KOPT-K1 (cell line): ENCODE data around the gene TBXT.
"Not testable (repeated sequence)": the region's sequence is repeated elsewhere in the genome, so short reads cannot be mapped to it uniquely, and the experiment has no call there.

ENCODE experiments used
- H3K27ac ChIP-seq: fragments of 200-600 bp; sonication (generic); 2 replicates; pipeline ENCODE4 v1.5.1; 2016; ENCODE audit warnings: antibody characterized with exemption, mild to moderate bottlenecking, low read depth, low read length; ENCODE audit not compliant: poor library complexity, severe bottlenecking
- H3K36me3 ChIP-seq: fragments of 200-600 bp; sonication (generic); 2 replicates; pipeline ENCODE4 v1.5.1; 2017; ENCODE audit warnings: antibody characterized with exemption, mild to moderate bottlenecking, low read length, moderate library complexity; ENCODE audit not compliant: insufficient read depth
- H3K9me3 ChIP-seq: fragments of 200-600 bp; sonication (generic); 2 replicates; pipeline ENCODE4 v1.5.1; 2017; ENCODE audit warnings: antibody characterized with exemption, low read length, mild to moderate bottlenecking; ENCODE audit not compliant: insufficient read depth, poor library complexity, severe bottlenecking

TBXT gene

GRCh38 chr6:166192136-166192535, 24.5 kb upstream of the TBXT start:
- H3K36me3 ChIP-seq, result no peaks in the 10 kb centered on the region
- no peak overlapping the region for H3K27ac ChIP-seq
- H3K9me3 ChIP-seq, result no peaks in the 10 kb centered on the region

GRCh38 chr6:166179704-166180103, 12.1 kb upstream of the TBXT start:
- Histone ChIP-seq H3K36me3 (no peaks in the 10 kb centered on the region), H3K27ac (no peak overlapping the region)

GRCh38 chr6:166176106-166176505, 8.5 kb upstream of the TBXT start:
- H3K9me3 ChIP-seq, result no peaks in the 10 kb centered on the region
- H3K36me3 ChIP-seq, result no peaks in the 10 kb centered on the region
- no peak overlapping the region for H3K27ac ChIP-seq

More at GRCh38 chr6:166179704-166180103, 12.1 kb upstream of the TBXT start:
- H3K9me3 ChIP-seq, result no peaks in the 10 kb centered on the region

GRCh38 chr6:166175093-166175492, 7.4 kb upstream of the TBXT start:
- not testable (repeated sequence) for H3K27ac ChIP-seq, H3K36me3 ChIP-seq, H3K9me3 ChIP-seq

- H3K9me3 ChIP-seq, result peaks cover 2% of the 10 kb centered on the region
These were observed 6.4 kb upstream of the TBXT start for GRCh38 chr6:166174031-166174430.

GRCh38 chr6:166173281-166173951, 5.8 kb upstream of the TBXT start:
- no peak overlapping the region for H3K27ac ChIP-seq
- H3K36me3 ChIP-seq, result no peaks in the 10 kb centered on the region
- H3K9me3 ChIP-seq, result peaks cover 8% of the 10 kb centered on the region

More at GRCh38 chr6:166174031-166174430, 6.4 kb upstream of the TBXT start:
- Histone ChIP-seq H3K36me3 (no peaks in the 10 kb centered on the region), H3K27ac (no peak overlapping the region)

GRCh38 chr6:166172546-166172945, 4.9 kb upstream of the TBXT start:
- peaks cover 10% of the 10 kb centered on the region for H3K9me3 ChIP-seq
- no peak overlapping the region for H3K27ac ChIP-seq
- H3K36me3 ChIP-seq, result no peaks in the 10 kb centered on the region

GRCh38 chr6:166169549-166170421, 2.1 kb upstream of the TBXT start:
- Histone ChIP-seq H3K36me3 (no peaks in the 10 kb centered on the region), H3K27ac (no peak overlapping the region), H3K9me3 (peaks cover 18% of the 10 kb centered on the region)

- peaks cover 18% of the 10 kb centered on the region for H3K9me3 ChIP-seq
- H3K27ac ChIP-seq, result no peak overlapping the region
- no peaks in the 10 kb centered on the region for H3K36me3 ChIP-seq
These were observed 1.2 kb upstream of the TBXT start for GRCh38 chr6:166168616-166169548.

- H3K27ac ChIP-seq, result no peak overlapping the region
- H3K9me3 ChIP-seq, result peaks cover 18% of the 10 kb centered on the region
- H3K36me3 ChIP-seq, result no peaks in the 10 kb centered on the region
These were observed 356 bp downstream of the TBXT start for GRCh38 chr6:166167258-166167731.

- Histone ChIP-seq H3K36me3 (no peaks in the 10 kb centered on the region), H3K9me3 (peaks cover 18% of the 10 kb centered on the region), H3K27ac (no peak overlapping the region)
These were observed 1.1 kb downstream of the TBXT start for GRCh38 chr6:166166314-166167257.

GRCh38 chr6:166165558-166166313, 1.9 kb downstream of the TBXT start:
- no peak overlapping the region for H3K27ac ChIP-seq
- H3K36me3 ChIP-seq, result no peaks in the 10 kb centered on the region
- peaks cover 18% of the 10 kb centered on the region for H3K9me3 ChIP-seq

GRCh38 chr6:166162599-166163342, 4.9 kb downstream of the TBXT start:
- peaks cover 8% of the 10 kb centered on the region for H3K9me3 ChIP-seq
- H3K36me3 ChIP-seq, result no peaks in the 10 kb centered on the region
- no peak overlapping the region for H3K27ac ChIP-seq
